Testis (tissue), 2 donors: ENCODE results near the gene KCND3.

Experiments
- POLR2A ChIP-seq: fragments of 450-650 bp; IDR thresholded peaks from one replicate; pipeline ENCODE4 v1.6.1; 2017; ENCODE audit warnings: antibody characterized with exemption, mild to moderate bottlenecking, moderate library complexity
- TF ChIP-seq, protein P1 (sequence below), 3 experiments: fragments of 450-650 bp in 2 of 3; fragments of 200-600 bp in 1 of 3; sonication (generic) in 1 of 3; IDR thresholded peaks; one replicate each; pipeline ENCODE4 v1.5.1; 2016 to 2019; ENCODE audit warnings: antibody characterized with exemption in 3 of 3, mild to moderate bottlenecking in 2 of 3, moderate library complexity in 1 of 3

DNA sequence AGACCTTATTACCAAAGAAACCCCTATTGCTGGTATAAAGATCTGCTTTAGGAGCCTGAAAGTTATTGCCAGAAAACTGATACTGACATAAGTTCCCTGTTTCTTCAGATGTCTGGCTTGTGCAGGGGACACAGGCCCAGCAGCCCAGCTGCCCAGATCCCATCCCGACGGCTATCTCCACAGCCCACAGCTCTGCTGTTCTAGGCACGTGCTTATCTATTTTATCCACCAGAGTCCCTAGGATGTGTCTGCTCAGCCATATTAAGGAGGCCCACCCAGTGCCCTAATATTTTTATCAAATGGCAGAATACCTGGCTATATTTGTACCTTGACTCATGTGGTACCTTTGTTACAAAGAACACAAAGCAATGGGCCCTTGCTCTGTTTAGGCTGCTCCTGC, 174.8 kb downstream of the KCND3 start:
- TF ChIP-seq, protein P1, sequence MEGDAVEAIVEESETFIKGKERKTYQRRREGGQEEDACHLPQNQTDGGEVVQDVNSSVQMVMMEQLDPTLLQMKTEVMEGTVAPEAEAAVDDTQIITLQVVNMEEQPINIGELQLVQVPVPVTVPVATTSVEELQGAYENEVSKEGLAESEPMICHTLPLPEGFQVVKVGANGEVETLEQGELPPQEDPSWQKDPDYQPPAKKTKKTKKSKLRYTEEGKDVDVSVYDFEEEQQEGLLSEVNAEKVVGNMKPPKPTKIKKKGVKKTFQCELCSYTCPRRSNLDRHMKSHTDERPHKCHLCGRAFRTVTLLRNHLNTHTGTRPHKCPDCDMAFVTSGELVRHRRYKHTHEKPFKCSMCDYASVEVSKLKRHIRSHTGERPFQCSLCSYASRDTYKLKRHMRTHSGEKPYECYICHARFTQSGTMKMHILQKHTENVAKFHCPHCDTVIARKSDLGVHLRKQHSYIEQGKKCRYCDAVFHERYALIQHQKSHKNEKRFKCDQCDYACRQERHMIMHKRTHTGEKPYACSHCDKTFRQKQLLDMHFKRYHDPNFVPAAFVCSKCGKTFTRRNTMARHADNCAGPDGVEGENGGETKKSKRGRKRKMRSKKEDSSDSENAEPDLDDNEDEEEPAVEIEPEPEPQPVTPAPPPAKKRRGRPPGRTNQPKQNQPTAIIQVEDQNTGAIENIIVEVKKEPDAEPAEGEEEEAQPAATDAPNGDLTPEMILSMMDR (IDR thresholded peaks at IDR 0.05) = no peak
- TF ChIP-seq POLR2A = no peak
